ENCODE results near the gene SEC22C.
"Not testable (repeated sequence)": the region's sequence is repeated elsewhere in the genome, so short reads cannot be mapped to it uniquely, and the experiment has no call there.

SEC22C gene

GRCh38 chr3:42581709-42582473 is at the start of gene SEC22C:
Gene SEC22C, minus strand, starts transcription at chr3:42581967. Its CDS starts 12,921 bp downstream, at chr3:42569046.
- peak; percentile 92 for DNase-seq (ENCODE audit: low read depth)

- DNase-seq (ENCODE audit: low read depth): no peak
Measured at GRCh38 chr3:42613462-42613861, 31.7 kb upstream of the SEC22C start.

- no peak for DNase-seq (ENCODE audit: low read depth)
Measured at GRCh38 chr3:42612928-42613327, 31.2 kb upstream of the SEC22C start.

GRCh38 chr3:42612217-42612616 is 30.4 kb upstream of the SEC22C start:
- no peak for DNase-seq (ENCODE audit: low read depth)

- DNase-seq (ENCODE audit: low read depth): no peak
Measured at GRCh38 chr3:42610976-42611375, 29.2 kb upstream of the SEC22C start.

- no peak for DNase-seq (ENCODE audit: low read depth)
Measured at GRCh38 chr3:42608581-42608980, 26.8 kb upstream of the SEC22C start.

- no peak for DNase-seq (ENCODE audit: low read depth)
Measured at GRCh38 chr3:42605546-42606173, 23.9 kb upstream of the SEC22C start.

- no peak for DNase-seq (ENCODE audit: low read depth)
Measured at GRCh38 chr3:42602961-42603360, 21.2 kb upstream of the SEC22C start.

- no peak for DNase-seq (ENCODE audit: low read depth)
Measured at GRCh38 chr3:42601896-42602581, 20.3 kb upstream of the SEC22C start.

- peak; percentile 36 for DNase-seq (ENCODE audit: low read depth)
Measured at GRCh38 chr3:42600958-42601675, 19.4 kb upstream of the SEC22C start.

GRCh38 chr3:42600111-42600957 is 18.6 kb upstream of the SEC22C start, which contains the start of gene NKTR:
Gene NKTR, plus strand, starts transcription at chr3:42600686. Its CDS starts 321 bp downstream, at chr3:42601007.
- peak; percentile 100 for DNase-seq (ENCODE audit: low read depth)

GRCh38 chr3:42597098-42597497 is 15.3 kb upstream of the SEC22C start:
- DNase-seq (ENCODE audit: low read depth): not testable (repeated sequence)

GRCh38 chr3:42595682-42596081 is 13.9 kb upstream of the SEC22C start:
- no peak for DNase-seq (ENCODE audit: low read depth)

- no peak for DNase-seq (ENCODE audit: low read depth)
Measured at GRCh38 chr3:42593635-42594034, 11.9 kb upstream of the SEC22C start.

GRCh38 chr3:42591811-42592210 is 10.0 kb upstream of the SEC22C start:
- DNase-seq (ENCODE audit: low read depth): no peak

GRCh38 chr3:42590989-42591756 is 9.4 kb upstream of the SEC22C start:
- DNase-seq (ENCODE audit: low read depth): no peak

GRCh38 chr3:42589382-42590109 is 7.8 kb upstream of the SEC22C start:
- DNase-seq (ENCODE audit: low read depth): no peak

GRCh38 chr3:42588625-42589024 is 6.9 kb upstream of the SEC22C start:
- no peak for DNase-seq (ENCODE audit: low read depth)

GRCh38 chr3:42582474-42583070 is 805 bp upstream of the SEC22C start:
- no peak for DNase-seq (ENCODE audit: low read depth)

- DNase-seq (ENCODE audit: low read depth): no peak
Measured at GRCh38 chr3:42581400-42581708, 413 bp downstream of the SEC22C start.

Measured in stimulated activated CD4-positive, alpha-beta T cell treated with anti-CD3 and anti-CD28 coated beads, Interleukin-2, amount 100 ng/mL, for 4 hours (primary cell).